ENCODE data around the gene VMAC. TPM values are rescaled to one million over a fixed set of nuclear protein-coding genes. Genes with fewer than 3 reads are reported as not detected.

VMAC gene
- total and polyA plus RNA-seq, 2 donors (not counting 3 experiments of a cell fraction or from before 2014, with no cell fraction given), result 4.7 to 6.9 TPM

- TF ChIP-seq JUN (IDR thresholded peaks at IDR 0.05; ENCODE audit: borderline replicate concordance, insufficient read depth, insufficient read length, low read depth), result no peak
- no peak for DNase-seq (ENCODE audit: low read depth, low spot score)
- Histone ChIP-seq H3K9me1 (replicated peaks; ENCODE audit: control insufficient read depth, extremely low read depth, insufficient read depth, low read length) (no peaks in the 10 kb centered on the region), H3K27ac (ENCODE audit: insufficient read depth, low read depth, low read length) (no peak overlapping the region), H3K4me2 (ENCODE audit: insufficient read depth, low read length) (no peak overlapping the region), H3K4me3 (replicated peaks in 1 of 3; ENCODE audit: insufficient read depth in 1 of 3, low read depth in 1 of 3, low read length in 3 of 3) (no peak overlapping the region), H3K9ac (replicated peaks; ENCODE audit: extremely low read depth, insufficient read depth, low read length) (no peak overlapping the region), H3K4me1 (ENCODE audit: control insufficient read depth, extremely low read depth, insufficient read depth, low read length) (peaks cover 19% of the 10 kb centered on the region), H3K9me3 (replicated peaks; ENCODE audit: control insufficient read depth, insufficient read depth, low read length) (no peaks in the 10 kb centered on the region), H4K20me1 (replicated peaks; ENCODE audit: control insufficient read depth, extremely low read depth, insufficient read depth, low read length) (no peaks in the 10 kb centered on the region), H2AFZ (ENCODE audit: low read depth, low read length) (no peak overlapping the region), H3K27me3 (ENCODE audit: control insufficient read depth in 2 of 2, insufficient read depth in 2 of 2, low read length in 2 of 2) (no peaks in the 10 kb centered on the region), H3K36me3 (ENCODE audit: control insufficient read depth in 2 of 2, extremely low read depth in 1 of 2, insufficient read depth in 2 of 2, low read length in 2 of 2) (peaks cover 0 to 12% of the 10 kb centered on the region in 2 experiments), H3K79me2 (ENCODE audit: control insufficient read depth, insufficient read depth, low read length) (peaks cover 4% of the 10 kb centered on the region)
- POLR2A ChIA-PET, result no interaction called here
- BruUV-seq (replicated peaks), result no TSS peak
- CTCF ChIA-PET, result interaction anchor here (1.0 to 5.0 kb wide), 3 partner anchors 65 to 129 kb away, joined by 7 to 76 read pairs (median 7); partner anchors contain the start of gene NRTN
- intact Hi-C loops (cut with micrococcal nuclease) (no loop called here), dilution Hi-C loops (cut with MboI; ENCODE audit: extremely low pct_ligation_motif_present, low sequenced_read_pairs) (no loop called here)
- FAIRE-seq, result no peak
These were observed 11.3 kb upstream of the VMAC start for GRCh38 chr19:5893296-5893903.

DNA sequence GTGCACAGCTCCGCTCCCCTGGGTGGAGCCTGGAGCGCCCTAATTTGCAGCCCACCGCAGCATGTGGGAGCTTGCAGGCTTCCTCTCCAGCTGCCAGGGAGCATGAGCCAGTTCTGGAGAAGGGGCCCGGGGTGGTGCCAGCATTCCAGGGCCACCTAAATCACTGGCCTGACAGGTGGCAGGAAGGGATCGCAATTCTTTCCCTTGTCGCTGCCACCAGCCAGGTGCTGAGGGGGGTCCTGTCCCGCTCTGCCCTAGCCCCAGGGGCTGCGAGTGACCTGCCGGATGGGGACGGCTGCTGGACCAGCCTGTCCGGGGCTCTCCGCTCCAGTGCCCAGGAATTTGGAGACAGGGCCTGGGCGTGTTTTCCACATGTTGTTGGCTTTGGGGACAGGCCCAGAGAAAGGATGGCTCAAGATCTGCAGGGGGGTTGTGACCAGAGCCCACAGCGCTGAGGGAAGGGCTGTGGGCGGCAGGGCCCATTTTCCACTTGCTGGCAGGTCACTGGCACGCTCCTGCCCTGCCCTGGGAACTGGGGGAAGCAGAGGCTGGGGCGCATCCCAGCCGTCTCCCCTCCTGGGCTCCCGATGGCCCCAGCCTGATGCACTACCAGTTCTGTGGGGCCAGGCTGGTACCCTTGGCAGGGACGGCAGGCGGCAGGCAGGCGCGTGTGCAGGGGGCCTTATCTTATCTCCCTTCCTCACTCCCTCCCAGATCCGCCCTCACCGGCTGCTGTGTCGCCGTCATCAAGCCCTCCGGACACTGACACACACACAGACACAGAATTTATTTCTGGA lies 10.6 kb upstream of the VMAC start:
- peak overlapping the region; percentile 20 for H3K27ac ChIP-seq (ENCODE audit: insufficient read depth, low read depth, low read length)
- intact Hi-C loops (cut with micrococcal nuclease) (no loop called here), dilution Hi-C loops (cut with MboI; ENCODE audit: extremely low pct_ligation_motif_present, low sequenced_read_pairs) (no loop called here)
- peak; percentile 85 for TF ChIP-seq GATA2 (IDR thresholded peaks at IDR 0.05; ENCODE audit: insufficient read depth, insufficient read length, low read depth, low read length)
- TF ChIP-seq POLR2AphosphoS5 (IDR thresholded peaks at IDR 0.05; ENCODE audit: insufficient read depth, low read depth, low read length), result peak; percentile 37
- no peak for TF ChIP-seq MYC (IDR thresholded peaks at IDR 0.05; ENCODE audit: low read depth, low read length)
- DNase-seq (ENCODE audit: low read depth, low spot score) (peak; percentile 51), FAIRE-seq (peak; percentile 82)
- ChIA-PET CTCF (interaction anchor here (1.0 to 5.0 kb wide), 3 partner anchors 66 to 128 kb away, joined by 7 to 76 read pairs (median 7); partner anchors contain the start of gene NRTN), POLR2A (no interaction called here)
- H3K79me2 ChIP-seq (ENCODE audit: control insufficient read depth, insufficient read depth, low read length), result peaks cover 5% of the 10 kb centered on the region
- peaks cover 0 to 12% of the 10 kb centered on the region in 2 experiments for H3K36me3 ChIP-seq (ENCODE audit: control insufficient read depth in 2 of 2, extremely low read depth in 1 of 2, insufficient read depth in 2 of 2, low read length in 2 of 2)
- no peak overlapping the region for H3K4me3 ChIP-seq (replicated peaks in 1 of 3; ENCODE audit: insufficient read depth in 1 of 3, low read depth in 1 of 3, low read length in 3 of 3)
- H3K9ac ChIP-seq (replicated peaks; ENCODE audit: extremely low read depth, insufficient read depth, low read length), result no peak overlapping the region
- H3K27me3 ChIP-seq (ENCODE audit: control insufficient read depth in 2 of 2, insufficient read depth in 2 of 2, low read length in 2 of 2), result no peaks in the 10 kb centered on the region
- H3K9me1 ChIP-seq (replicated peaks; ENCODE audit: control insufficient read depth, extremely low read depth, insufficient read depth, low read length), result no peaks in the 10 kb centered on the region
- H4K20me1 ChIP-seq (replicated peaks; ENCODE audit: control insufficient read depth, extremely low read depth, insufficient read depth, low read length), result no peaks in the 10 kb centered on the region
- no peak overlapping the region for H2AFZ ChIP-seq (ENCODE audit: low read depth, low read length)
- no peaks in the 10 kb centered on the region for H3K9me3 ChIP-seq (replicated peaks; ENCODE audit: control insufficient read depth, insufficient read depth, low read length)
- peaks cover 19% of the 10 kb centered on the region for H3K4me1 ChIP-seq (ENCODE audit: control insufficient read depth, extremely low read depth, insufficient read depth, low read length)
- no TSS peak for BruUV-seq (replicated peaks)
- H3K4me2 ChIP-seq (ENCODE audit: insufficient read depth, low read length), result no peak overlapping the region
